Motor neuron (in vitro differentiated cells): ENCODE results near the gene RNGTT. TPM values are rescaled to one million over a fixed set of nuclear protein-coding genes. Genes with fewer than 3 reads are reported as not detected.
"Not testable (repeated sequence)": the region's sequence is repeated elsewhere in the genome, so short reads cannot be mapped to it uniquely, and the experiment has no call there.

ENCODE experiments used
- ATAC-seq, 8 experiments: fragments of 200-7000 bp; cut with Tn5 transposase; replicated peaks in 6 of 8; 2 replicates each; pipeline ENCODE4 v1.8.0; 2021; ENCODE audit warnings: mild to moderate bottlenecking in 8 of 8, moderate library complexity in 8 of 8
- H3K27ac ChIP-seq, 2 donors: fragments of 250-450 bp; sonication (Bioruptor Pico); 2 replicates each; pipeline ENCODE4 v1.9.0; 2021; ENCODE audit warnings: antibody characterized with exemption in 2 of 2, mild to moderate bottlenecking in 2 of 2, moderate library complexity in 1 of 2
- H3K4me1 ChIP-seq, 2 donors: fragments of 250-450 bp; sonication (Bioruptor Pico); replicated peaks in 1 of 2; 2 replicates each; pipeline ENCODE4 v1.6.1; 2021; ENCODE audit warnings: antibody characterized with exemption in 2 of 2, mild to moderate bottlenecking in 2 of 2, moderate library complexity in 1 of 2
- H3K4me3 ChIP-seq, 5 donors: fragments of 250-450 bp; sonication (Bioruptor Pico); 2 replicates each; pipeline ENCODE4 v1.9.0; 2021; ENCODE audit warnings: antibody characterized with exemption in 5 of 5, mild to moderate bottlenecking in 5 of 5, moderate library complexity in 4 of 5
- WGBS, 10 experiments: fragments of 450-650 bp; shearing (Covaris generic); methylation state at CpG; one replicate each; pipeline ENCODE4 v1.0.0; 2022; 5-methylcytosine and 5-hydroxymethylcytosine counted together
- in situ Hi-C, 9 experiments: fragments of 400-800 bp; cut with MboI; loops; one replicate each; pipeline ENCODE4 v1.15.0; 2021; ENCODE audit warnings: low sequenced_read_pairs in 9 of 9, low pct_unique_long_range_greater_than_20kb in 2 of 9; ENCODE audit not compliant: unreplicated experiment in 9 of 9
- total RNA-seq, 8 experiments: library from RNA; unstranded; fragments of 300-600 nt; gene quantifications; 2 replicates each; pipeline versions ENCODE4 v1.2.3 to v1.2.4, GENCODE V29; 2022

The RNGTT gene
- total RNA-seq, 8 experiments from 2014 or later, result 11.7 to 24.0 (median 18.4) TPM

DNA sequence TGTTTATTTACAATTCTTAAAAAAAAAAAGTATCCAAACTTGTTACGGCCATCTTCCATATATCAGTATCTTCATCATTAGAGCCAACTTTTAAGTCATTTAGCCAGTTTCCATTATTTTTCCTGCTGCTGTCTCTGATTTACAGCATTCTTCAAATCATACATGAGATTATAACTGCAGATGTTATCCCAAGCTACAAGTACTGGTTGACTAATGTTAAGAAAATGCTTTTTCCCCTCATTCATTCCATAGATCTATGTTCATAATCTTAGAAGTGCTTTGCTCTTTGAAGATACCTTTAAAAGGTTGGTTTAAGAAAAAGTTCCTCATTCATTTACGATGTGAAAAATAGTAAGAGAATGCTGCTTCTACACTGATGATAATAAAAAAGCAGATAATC lies 158.7 kb downstream of the RNGTT start:
- in situ Hi-C loops, result no loop called here
- Histone ChIP-seq H3K4me3 (no peak overlapping the region), H3K27ac (no peak overlapping the region), H3K4me1 (no peaks in the 10 kb centered on the region)
- no peak for ATAC-seq
- 89 to 100% (median 94%) methylated on average over 2 of the region's 2 CpGs for WGBS, 10 experiments

DNA sequence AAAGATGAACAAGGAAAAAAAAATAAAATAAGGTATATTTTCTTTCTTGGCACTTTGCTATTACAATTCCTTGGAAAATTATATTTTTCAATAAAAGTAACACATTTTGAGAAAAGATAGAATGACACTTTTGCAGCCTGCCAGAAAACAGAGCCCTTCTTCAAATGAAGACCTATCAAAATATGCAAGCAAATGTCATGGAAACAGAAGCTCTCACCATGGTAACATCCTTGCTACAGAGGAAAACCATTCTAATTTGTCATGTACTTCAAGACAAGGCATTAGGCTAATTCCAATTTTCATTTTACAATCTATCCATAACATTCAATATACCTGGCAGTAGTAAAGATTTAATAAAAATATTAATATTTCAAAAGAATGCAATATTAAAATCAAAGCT lies 177.9 kb downstream of the RNGTT start:
- peaks cover 4 to 23% of the 10 kb centered on the region in 2 donors for H3K4me1 ChIP-seq
- in situ Hi-C loops, result no loop called here
- no peak overlapping the region for H3K27ac ChIP-seq
- no peak overlapping the region for H3K4me3 ChIP-seq
- ATAC-seq, result peak in 6 of 8 experiments; percentile 27 to 62 (median 38)

DNA sequence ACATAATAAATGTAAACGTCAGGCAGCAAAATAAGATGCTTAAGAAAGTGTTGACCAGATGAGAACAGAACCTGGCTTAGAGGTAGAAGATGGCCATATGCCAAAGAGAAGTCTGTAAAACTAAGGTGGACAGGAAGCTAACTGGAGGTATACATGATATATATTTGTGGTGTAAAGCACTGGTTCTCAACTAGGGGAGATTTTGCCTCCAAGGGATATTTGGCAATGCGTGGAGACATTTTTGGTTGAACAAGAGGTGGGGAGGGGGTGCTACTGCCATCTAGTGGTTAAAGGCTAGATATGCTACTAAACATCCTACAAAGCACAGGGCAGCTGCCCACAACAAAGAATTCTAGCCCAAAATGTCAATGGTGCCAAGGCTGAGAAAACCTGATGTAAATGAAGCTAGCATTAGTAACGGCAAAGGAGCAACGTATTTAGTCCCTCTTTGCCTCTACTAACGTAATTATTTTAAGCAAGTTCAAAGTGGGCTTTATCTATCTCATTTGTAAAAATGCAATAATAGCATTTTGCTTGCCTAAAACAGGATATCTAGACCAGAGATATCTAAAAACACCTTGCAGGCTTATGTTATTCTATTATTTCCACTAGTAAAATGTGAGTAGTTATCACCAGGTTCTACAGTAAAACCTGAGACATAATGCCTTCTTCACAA lies 182.6 kb downstream of the RNGTT start:
- ATAC-seq, result peak; percentile 50 to 83 (median 68)
- 20 to 80% (median 60%) methylated on average over 1 to 5 of the region's 5 CpGs for WGBS, 10 experiments
- Histone ChIP-seq H3K27ac (no peak overlapping the region), H3K4me3 (no peak overlapping the region), H3K4me1 (peaks cover 4 to 20% of the 10 kb centered on the region in 2 donors)
- in situ Hi-C loops, result no loop called here

DNA sequence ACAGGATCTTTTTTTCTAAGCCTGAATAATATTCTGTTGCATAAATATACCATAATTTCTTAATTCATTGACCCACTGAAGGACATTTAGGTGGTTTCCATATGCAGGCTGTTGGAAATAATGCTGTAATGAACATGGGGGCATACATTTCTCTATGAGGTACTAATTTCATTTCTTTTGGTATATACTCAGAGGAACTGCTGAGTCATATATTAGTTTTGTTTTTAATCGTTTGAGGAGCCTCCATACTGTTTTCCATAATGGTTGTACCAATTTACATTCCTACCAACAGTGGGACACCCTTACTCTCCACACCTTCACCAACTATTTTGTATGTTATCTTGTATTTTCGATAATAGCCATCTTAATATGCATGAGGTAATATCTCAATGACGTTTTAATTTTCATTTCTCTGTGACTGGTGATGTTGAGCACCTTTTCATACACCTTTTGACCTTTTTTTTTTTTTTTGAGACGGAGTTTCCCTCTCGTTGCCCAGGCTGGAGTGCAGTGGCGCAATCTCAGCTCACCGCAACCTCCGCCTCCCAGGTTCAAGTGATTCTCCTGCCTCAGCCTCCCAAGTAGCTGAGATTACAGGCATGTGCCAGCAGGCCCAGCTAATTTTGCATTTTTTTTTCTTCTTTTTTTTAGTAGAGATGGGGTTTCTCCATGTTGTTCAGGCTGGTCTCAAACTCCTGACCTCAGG lies 187.4 kb downstream of the RNGTT start:
- no peak for ATAC-seq
- WGBS, 10 experiments, result 79 to 100% (median 95%) methylated on average over 1 to 8 of the region's 8 CpGs
- Histone ChIP-seq H3K4me1 (peaks cover 0 to 5% of the 10 kb centered on the region in 2 donors), H3K27ac (no peak overlapping the region), H3K4me3 (no peak overlapping the region)
- in situ Hi-C loops, result no loop called here

DNA sequence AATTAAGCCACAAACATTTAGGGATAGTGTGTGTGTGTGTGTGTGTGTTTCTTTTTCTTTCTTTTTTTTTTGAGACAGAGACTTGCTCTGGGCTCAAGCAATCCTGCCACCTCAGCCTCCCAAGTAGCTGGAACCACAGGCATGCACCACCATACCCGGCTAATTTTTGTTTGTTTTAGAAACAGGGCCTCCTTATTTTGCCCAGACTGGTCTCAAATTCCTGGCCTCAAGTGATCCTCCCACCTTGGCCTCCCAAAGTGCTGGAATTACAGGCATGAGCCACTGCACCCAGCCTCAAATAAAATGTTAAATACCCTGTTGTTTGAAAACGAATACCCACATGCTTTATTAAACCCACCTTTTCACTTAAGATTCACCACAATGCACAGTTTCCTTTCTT lies 195.3 kb downstream of the RNGTT start:
- in situ Hi-C loops, H3K4me3 ChIP-seq, ATAC-seq, H3K4me1 ChIP-seq, H3K27ac ChIP-seq: not testable (repeated sequence)
- whole genome bisulfite sequencing, 10 experiments, result 68 to 100% (median 88%) methylated on average over 1 to 2 of the region's 2 CpGs; no CpG with 5 or more reads in 3 of the 10 experiments

DNA sequence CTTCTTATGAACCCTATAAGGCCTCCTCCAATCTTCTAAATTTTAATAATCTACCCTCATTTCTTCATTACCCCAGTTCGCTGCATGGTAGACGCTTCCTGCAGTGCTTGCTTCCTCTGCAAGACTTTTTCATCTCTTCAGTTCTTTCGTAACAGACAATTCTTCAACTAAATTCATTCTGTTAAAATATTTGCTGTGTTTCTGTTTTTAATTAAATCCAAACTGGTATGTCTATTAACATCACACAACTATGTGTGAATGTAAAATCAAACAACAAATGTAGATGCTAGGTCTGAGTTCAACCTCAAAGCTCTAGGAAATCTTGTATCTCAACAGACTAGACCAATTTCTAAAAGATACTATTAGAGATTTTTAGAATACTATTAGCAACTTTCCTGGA lies 199.3 kb downstream of the RNGTT start:
- ATAC-seq, result no peak
- Histone ChIP-seq H3K4me3 (no peak overlapping the region), H3K27ac (no peak overlapping the region), H3K4me1 (no peaks in the 10 kb centered on the region)
- 74 to 100% (median 100%) methylated on average over 1 to 3 of the region's 3 CpGs; no CpG with 5 or more reads in 1 of the 10 experiments for WGBS, 10 experiments
- in situ Hi-C loops, result no loop called here

DNA sequence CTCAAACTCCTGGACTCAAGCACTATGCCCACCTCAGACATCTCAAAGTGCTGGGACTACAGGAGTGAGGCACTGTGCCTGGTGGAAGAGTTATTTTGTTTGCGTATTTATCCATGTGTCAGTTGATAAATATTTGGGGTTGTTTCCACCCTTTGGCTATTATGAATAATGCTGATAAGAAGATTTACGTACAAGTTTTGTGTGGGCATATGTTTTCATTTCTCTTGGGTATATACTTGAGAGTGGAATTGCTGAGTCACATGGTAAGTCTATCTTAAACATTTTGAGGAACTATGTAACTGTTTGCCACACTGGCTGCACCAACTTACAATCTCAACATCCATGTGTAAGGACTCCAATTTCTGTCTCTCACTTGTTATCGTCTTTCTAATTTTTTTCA lies 200.3 kb downstream of the RNGTT start:
- no peaks in the 10 kb centered on the region for H3K4me1 ChIP-seq
- ATAC-seq, result no peak
- WGBS, 10 experiments, result 50 to 100% (median 92%) methylated on average over 1 to 3 of the region's 3 CpGs; no CpG with 5 or more reads in 1 of the 10 experiments
- no peak overlapping the region for H3K4me3 ChIP-seq
- in situ Hi-C loops, result no loop called here
- no peak overlapping the region for H3K27ac ChIP-seq

DNA sequence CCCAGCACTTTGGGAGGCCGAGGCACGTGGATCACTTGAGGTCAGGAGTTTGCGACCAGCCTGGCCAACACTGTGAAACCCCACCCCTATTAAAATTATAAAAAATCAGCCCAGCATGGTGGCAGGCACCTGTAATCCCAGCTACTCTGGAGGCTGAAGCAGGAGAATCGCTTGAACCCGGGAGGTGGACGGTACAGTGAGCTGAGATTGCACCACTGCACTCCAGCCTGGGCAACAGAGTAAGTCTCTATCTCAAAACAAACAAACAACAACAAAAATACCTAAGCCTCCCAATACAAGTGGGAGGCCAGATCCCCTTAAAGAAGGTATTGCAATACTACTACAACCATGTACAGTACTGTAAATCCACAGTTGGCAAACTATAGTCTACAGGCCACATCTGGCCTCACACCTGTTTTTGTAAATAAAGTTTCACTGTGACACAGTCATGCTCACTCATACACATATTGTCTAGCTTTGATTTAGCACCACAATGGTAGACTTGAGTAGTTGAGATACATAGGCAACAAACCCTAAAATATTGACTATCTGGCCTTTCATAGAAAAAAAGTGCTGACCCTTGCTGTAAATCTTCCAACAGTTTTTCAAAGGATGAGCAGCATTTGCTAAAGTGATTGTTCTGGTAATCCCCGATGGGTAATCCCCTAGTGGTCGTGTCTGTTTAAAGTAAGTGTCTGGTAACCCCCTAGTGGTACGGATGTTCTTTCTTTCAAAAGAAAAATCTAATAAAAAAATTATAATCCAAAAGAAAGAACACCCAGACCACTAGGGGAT lies 202.0 kb downstream of the RNGTT start:
- ATAC-seq, result no peak
- in situ Hi-C loops, result no loop called here
- 75 to 100% (median 95%) methylated on average over 1 to 7 of the region's 9 CpGs; no CpG with 5 or more reads in 1 of the 10 experiments for WGBS, 10 experiments

DNA sequence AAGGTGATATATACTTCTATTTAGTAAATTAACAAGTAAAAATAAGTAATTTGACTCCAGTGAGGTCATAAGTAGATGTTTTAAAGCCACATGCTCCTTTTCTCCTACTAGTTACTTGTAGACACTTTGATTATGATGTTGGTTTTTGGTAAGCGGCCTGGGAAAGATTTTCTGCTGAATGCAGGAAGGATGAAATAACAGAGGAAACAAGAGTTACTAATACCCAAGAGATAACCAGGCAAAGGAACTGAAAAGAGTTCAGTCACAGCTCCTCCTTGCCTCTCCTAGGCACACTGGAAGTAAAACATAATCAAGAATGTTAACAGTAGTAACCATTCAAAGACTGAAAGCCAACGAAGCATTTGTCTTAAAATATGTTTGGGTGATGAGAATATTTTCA lies 203.3 kb downstream of the RNGTT start:
- WGBS, 10 experiments, result 60 to 100% (median 91%) methylated on average over 1 to 2 of the region's 2 CpGs
- Histone ChIP-seq H3K27ac (no peak overlapping the region), H3K4me1 (no peaks in the 10 kb centered on the region), H3K4me3 (no peak overlapping the region)
- in situ Hi-C loops, result no loop called here
- no peak for ATAC-seq

More for the DNA sequence above, 202.0 kb downstream of the RNGTT start:
- H3K27ac ChIP-seq, result no peak overlapping the region
- H3K4me3 ChIP-seq, result no peak overlapping the region
- H3K4me1 ChIP-seq, result no peaks in the 10 kb centered on the region

DNA sequence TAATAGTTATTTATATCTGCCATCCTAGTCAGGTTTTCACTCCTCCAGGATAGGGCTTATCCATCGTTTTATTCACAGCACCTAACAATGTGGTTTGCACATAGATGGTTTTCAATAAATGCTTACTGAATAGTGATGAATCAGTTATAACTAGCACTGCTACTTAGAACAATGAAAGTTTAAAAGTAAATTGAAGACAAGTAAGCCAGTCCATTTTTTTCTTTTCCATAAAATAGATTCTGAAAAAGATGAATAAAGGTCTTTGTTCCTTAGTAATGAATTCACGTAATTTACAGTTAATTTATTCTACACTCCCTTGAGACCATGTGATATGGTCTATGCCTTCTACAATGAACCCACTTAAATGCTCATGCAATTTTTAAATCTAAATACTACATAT lies 212.5 kb downstream of the RNGTT start:
- H3K4me3 ChIP-seq, result no peak overlapping the region
- in situ Hi-C loops, result no loop called here
- no peaks in the 10 kb centered on the region for H3K4me1 ChIP-seq
- no peak for ATAC-seq
- 67 to 100% (median 100%) methylated on average over 1 to 2 of the region's 2 CpGs for WGBS, 10 experiments
- no peak overlapping the region for H3K27ac ChIP-seq

DNA sequence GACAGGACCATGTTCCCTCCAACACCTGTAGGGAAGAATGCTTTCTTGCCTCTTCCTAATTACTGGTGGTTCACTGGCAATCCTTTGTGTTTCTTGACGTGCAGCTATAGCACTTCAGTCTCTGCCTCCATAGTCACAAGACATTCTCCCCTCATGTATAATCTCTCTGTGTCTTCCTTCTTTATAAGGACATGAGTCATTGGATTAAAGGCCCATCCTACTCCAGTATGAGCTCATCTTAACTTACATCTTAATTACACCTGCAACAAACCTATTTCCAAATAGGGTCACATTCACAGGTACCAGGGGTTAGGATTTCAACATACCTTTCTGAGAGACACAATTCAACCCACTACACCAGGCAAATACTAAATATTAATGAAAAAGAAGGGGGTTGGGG lies 213.6 kb downstream of the RNGTT start:
- 33 to 100% (median 100%) methylated on average over 1 of the region's 1 CpG; no CpG with 5 or more reads in 4 of the 10 experiments for WGBS, 10 experiments
- no peak overlapping the region for H3K4me3 ChIP-seq
- H3K4me1 ChIP-seq, result no peaks in the 10 kb centered on the region
- H3K27ac ChIP-seq, result no peak overlapping the region
- no peak for ATAC-seq
- in situ Hi-C loops, result no loop called here

DNA sequence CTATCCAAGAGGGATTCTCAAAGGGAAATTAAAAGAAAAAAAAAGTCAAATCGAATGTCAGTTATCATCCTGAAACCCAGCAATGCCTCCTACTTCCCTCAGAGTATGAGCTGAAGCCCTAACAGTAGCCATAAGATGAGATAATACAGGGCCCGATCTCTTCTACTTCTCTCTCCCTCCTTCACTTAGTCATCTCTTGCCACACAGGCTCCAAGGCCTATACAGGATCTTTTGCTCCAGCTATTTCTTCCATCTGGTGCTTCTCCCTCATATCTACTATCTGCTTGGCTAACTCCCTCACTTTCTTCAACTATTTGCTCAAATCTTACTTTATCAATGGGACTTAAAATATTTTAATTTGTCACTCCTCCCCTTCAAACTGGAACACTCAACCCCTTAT lies 215.3 kb downstream of the RNGTT start:
- 67 to 100% (median 94%) methylated on average over 1 to 2 of the region's 2 CpGs for WGBS, 10 experiments
- no peak overlapping the region for H3K4me3 ChIP-seq
- in situ Hi-C loops, result no loop called here
- no peak overlapping the region for H3K27ac ChIP-seq
- H3K4me1 ChIP-seq, result no peaks in the 10 kb centered on the region
- no peak for ATAC-seq

DNA sequence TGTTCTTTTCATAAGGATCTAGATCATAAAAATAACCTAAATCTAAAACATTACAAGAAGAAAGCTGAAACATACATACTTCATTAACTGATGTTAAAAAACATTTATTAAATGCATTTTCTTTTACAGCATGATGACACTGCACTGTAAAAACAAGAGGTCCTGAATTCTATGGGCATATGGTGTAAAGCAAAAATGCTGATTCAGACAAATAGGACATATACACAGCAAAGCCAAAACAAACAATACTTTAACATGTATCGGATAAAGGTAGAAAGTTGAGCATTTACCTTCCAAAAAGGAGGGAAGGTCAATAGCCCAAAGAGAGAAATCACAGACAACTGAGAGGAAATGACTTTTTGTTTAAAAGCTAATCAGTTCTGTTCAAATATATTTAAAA lies 221.5 kb downstream of the RNGTT start:
- no peaks in the 10 kb centered on the region for H3K4me1 ChIP-seq
- no peak overlapping the region for H3K27ac ChIP-seq
- in situ Hi-C loops, result no loop called here
- ATAC-seq, result no peak
- WGBS, 10 experiments, result 70 to 100% (median 100%) methylated on average over 1 of the region's 1 CpG; no CpG with 5 or more reads in 2 of the 10 experiments
- no peak overlapping the region for H3K4me3 ChIP-seq
